ENCODE results near the gene IRF9. TPM values are rescaled to one million over a fixed set of nuclear protein-coding genes. Genes with fewer than 3 reads are reported as not detected.

Gene IRF9
- total RNA-seq, 2 experiments from 2014 or later = 133 to 136 TPM

DNA sequence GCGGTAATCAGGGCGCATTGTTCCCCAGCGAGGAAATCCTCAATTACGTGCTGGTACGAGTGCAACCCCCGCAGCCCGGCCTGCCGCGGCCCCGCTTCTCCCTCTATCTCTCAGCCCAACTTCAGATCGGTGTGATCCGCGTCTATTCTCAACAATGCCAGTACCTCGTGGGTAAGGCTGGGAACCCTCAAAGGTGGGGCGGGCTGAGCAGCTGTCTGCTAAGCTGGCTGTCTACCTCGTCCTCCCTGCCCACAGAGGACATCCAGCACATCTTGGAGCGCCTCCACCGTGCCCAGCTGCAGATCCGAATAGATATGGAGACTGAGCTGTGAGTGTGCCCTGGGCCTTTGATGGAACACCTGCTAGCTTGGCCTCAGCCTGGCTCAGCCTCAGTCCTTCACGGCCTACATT lies 11.8 kb downstream of the IRF9 start:
- DNase-seq = no peak
- H3K27ac Mint-ChIP-seq = peak overlapping the region; percentile 25
- peak overlapping the region; percentile 78 for H3K4me3 Mint-ChIP-seq

DNA sequence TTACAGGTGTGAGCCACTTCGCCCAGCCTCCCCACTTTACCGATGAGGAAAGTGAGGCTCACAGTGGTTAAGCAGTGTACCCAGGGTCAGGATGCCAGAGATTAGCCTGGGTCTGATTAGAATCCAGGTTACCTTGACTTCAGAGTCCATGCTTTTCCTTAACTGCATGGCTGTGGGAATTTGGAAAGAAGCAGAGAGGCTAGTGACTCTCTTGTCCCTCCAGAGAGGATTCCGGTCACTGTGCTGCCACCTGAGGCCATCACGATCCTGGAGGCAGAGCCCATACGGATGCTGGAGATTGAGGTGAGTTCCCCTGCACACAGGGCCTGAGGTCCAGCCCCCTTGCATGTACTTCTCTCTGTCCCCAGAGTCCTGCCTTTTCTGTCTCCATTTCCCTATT lies 15.5 kb downstream of the IRF9 start:
- H3K9me3 Mint-ChIP-seq = no peaks in the 10 kb centered on the region
- no peak overlapping the region for H3K4me3 Mint-ChIP-seq
- H3K27ac Mint-ChIP-seq = no peak overlapping the region
- H3K27me3 Mint-ChIP-seq = no peaks in the 10 kb centered on the region
- peaks cover 11% of the 10 kb centered on the region for H3K4me1 Mint-ChIP-seq
- peaks cover 10% of the 10 kb centered on the region for H3K36me3 Mint-ChIP-seq
- DNase-seq = no peak

More for the DNA sequence above, 11.8 kb downstream of the IRF9 start:
- Mint-ChIP-seq H3K36me3 (peaks cover 23% of the 10 kb centered on the region), H3K4me1 (peaks cover 18% of the 10 kb centered on the region), H3K27me3 (no peaks in the 10 kb centered on the region), H3K9me3 (no peaks in the 10 kb centered on the region)

DNA sequence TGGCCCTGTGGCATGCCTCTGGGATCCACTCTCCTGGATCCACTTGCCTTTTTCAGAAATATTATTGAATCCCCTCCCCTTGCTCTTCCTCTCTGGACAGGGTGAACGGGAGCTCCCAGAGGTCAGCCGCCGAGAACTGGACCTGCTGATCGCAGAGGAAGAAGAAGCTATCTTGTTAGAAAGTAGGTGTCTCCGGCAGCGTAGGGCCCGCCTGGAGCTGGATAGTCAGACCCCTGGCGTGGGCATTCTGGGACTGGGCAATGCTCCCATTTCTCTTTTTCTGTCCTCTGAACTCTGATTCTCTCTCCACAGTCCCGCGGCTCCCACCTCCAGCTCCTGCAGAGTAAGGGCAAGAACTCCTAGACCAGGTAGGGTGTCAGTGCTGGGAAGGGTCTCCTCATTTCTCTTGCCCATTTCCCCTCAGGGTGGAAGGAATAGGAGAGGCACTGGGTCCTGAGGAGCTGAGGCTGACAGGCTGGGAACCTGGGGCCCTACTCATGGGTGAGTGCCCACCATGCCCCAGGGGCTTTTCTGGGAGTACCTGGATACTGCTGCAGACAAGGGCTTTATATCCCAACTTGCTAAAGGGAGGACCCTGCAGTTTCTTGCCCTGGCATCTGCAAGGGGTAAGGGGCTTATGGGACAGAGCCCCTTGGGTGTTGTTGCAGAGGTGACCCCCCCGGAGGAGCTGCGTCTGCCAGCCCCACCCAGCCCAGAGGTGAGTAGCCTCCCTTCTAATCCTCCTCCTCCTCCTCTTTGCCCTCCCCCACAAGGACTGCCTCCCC lies 16.2 kb downstream of the IRF9 start:
- H3K4me3 Mint-ChIP-seq = no peak overlapping the region
- no peak for DNase-seq
- peaks cover 8% of the 10 kb centered on the region for H3K4me1 Mint-ChIP-seq
- H3K27ac Mint-ChIP-seq = peak overlapping the region; percentile 6
- no peaks in the 10 kb centered on the region for H3K27me3 Mint-ChIP-seq
- H3K36me3 Mint-ChIP-seq = peaks cover 8% of the 10 kb centered on the region
- H3K9me3 Mint-ChIP-seq = no peaks in the 10 kb centered on the region

DNA sequence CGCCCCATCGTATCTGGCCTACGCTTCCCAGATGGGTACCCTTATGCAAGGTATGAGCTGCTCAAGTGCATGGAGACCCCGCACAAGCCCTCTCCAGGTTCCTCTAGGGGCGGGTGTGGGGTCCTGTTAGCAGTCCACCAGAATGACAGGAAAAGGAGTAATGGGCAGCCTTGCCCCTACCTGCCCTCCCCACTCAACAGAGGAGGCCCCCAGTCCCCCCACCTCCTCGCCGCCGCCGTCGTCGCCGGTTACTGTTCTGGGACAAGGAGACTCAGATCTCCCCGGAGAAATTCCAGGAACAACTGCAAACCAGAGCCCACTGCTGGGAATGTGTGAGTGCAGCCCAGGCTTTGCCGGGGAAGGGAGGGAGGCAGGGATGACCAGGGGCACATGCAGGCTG lies 16.8 kb downstream of the IRF9 start:
- H3K27me3 Mint-ChIP-seq = no peaks in the 10 kb centered on the region

DNA sequence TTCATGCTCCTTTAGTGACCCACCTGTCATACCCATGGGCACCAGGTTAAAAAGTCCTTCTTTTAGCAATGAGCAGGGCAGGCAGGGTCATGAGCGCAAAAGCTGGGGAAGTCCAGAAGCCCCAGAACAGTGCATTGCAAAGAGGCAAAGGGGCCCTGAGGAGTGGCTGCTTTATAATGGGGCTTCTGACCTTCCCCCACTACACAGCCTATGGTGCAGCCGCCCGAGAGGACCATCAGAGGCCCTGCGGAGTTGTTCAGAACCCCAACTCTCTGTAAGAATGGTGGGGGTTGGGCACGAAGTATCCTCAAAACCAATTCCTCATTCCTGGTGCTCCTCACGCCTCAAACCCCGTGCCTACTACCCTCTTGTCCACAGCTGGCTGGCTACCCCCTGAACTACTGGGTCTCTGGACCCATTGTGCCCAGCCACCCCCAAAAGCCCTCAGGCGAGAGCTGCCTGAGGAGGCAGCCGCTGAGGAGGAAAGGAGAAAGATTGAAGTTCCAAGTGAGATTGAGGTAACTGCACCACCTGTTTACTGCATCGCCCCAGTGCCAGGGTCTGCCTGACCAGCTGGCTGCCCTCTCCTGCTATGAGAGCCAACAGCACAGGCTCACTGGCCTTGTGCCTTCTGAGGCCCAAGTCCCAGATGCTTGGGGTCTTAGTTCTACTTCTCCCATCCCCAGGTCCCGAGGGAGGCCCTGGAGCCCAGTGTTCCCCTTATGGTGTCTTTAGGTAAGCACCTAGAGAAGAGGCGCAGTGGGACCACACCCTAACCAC lies 17.5 kb downstream of the IRF9 start:
- Mint-ChIP-seq H3K36me3 (peaks cover 4% of the 10 kb centered on the region), H3K4me1 (peaks cover 10% of the 10 kb centered on the region), H3K4me3 (no peak overlapping the region), H3K27ac (no peak overlapping the region), H3K27me3 (no peaks in the 10 kb centered on the region), H3K9me3 (no peaks in the 10 kb centered on the region)
- DNase-seq = no peak

More for the DNA sequence above, 16.8 kb downstream of the IRF9 start:
- DNase-seq = no peak
- no peaks in the 10 kb centered on the region for H3K9me3 Mint-ChIP-seq
- H3K4me3 Mint-ChIP-seq = no peak overlapping the region
- peaks cover 10% of the 10 kb centered on the region for H3K4me1 Mint-ChIP-seq
- H3K36me3 Mint-ChIP-seq = peaks cover 8% of the 10 kb centered on the region
- H3K27ac Mint-ChIP-seq = no peak overlapping the region

DNA sequence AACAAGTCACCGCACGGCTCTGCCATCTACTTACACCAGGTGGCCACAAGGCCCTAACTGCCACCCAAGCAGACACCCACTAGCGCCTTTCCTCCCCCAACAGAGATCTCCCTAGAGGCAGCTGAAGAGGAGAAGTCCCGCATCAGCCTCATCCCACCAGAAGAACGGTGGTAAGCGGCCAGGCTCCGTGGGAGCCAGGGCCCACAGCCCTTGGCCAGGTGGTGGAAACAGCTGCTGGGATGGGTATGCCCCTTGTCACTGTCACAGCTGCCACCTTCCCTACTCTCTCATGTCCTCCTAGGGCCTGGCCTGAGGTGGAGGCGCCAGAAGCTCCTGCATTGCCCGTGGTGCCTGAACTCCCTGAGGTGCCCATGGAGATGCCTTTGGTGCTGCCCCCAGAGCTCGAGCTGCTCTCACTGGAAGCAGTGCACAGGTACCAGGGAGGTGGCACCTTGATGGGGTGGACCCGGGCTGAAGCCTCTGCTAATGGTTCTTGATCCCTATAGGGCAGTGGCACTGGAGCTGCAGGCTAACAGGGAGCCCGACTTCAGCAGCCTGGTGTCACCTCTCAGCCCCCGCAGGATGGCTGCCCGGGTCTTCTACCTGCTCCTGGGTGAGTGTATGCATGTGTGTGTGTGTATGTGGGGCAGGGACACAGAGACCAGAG lies 18.4 kb downstream of the IRF9 start:
- H3K27me3 Mint-ChIP-seq = no peaks in the 10 kb centered on the region
- DNase-seq = no peak
- no peak overlapping the region for H3K4me3 Mint-ChIP-seq
- H3K36me3 Mint-ChIP-seq = peaks cover 4% of the 10 kb centered on the region
- H3K27ac Mint-ChIP-seq = peak overlapping the region; percentile 35
- no peaks in the 10 kb centered on the region for H3K9me3 Mint-ChIP-seq
- peaks cover 10% of the 10 kb centered on the region for H3K4me1 Mint-ChIP-seq

DNA sequence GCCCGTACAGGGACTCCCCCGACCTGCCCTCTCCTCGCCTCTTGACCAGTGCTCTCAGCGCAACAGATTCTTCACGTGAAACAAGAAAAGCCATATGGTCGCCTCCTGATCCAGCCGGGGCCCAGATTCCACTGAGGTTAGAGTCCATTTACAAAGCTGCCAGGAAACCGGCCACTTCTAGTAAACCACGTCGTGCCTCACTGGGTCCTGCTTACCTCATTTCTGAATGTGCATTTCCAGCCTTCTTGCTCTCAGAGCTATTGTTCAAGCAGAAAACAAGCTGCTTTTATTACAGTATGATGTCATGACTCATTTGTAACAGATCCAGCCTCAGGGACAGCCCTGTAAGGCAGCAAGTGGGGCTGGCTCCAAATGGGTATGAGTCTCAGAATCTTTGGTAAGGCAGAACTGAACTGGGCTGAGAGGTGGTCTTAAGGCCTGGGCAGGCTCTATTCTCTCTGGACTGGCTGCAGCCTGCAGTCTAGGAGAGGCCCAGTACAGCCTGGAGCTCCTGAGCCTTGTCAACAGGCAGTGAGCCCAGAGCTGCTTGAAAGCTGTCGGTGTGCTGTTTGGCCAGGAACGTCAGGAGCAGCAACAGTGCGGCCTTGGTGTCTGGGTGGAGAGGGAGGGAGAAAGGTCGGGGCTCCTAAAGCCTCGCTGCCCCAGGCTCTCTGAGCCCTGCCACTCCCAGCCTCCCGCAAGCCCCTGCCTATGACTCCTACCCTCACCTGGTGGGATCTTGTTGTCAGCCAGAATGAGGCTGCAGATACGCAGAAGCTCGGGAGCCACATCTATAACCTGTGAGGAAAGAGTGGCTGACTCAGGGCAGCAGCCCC lies 19.1 kb downstream of the IRF9 start:
- Mint-ChIP-seq H3K27ac (peak overlapping the region; percentile 35), H3K4me1 (peaks cover 3% of the 10 kb centered on the region), H3K4me3 (no peak overlapping the region), H3K27me3 (no peaks in the 10 kb centered on the region), H3K9me3 (no peaks in the 10 kb centered on the region), H3K36me3 (peaks cover 5% of the 10 kb centered on the region)
- no peak for DNase-seq

DNA sequence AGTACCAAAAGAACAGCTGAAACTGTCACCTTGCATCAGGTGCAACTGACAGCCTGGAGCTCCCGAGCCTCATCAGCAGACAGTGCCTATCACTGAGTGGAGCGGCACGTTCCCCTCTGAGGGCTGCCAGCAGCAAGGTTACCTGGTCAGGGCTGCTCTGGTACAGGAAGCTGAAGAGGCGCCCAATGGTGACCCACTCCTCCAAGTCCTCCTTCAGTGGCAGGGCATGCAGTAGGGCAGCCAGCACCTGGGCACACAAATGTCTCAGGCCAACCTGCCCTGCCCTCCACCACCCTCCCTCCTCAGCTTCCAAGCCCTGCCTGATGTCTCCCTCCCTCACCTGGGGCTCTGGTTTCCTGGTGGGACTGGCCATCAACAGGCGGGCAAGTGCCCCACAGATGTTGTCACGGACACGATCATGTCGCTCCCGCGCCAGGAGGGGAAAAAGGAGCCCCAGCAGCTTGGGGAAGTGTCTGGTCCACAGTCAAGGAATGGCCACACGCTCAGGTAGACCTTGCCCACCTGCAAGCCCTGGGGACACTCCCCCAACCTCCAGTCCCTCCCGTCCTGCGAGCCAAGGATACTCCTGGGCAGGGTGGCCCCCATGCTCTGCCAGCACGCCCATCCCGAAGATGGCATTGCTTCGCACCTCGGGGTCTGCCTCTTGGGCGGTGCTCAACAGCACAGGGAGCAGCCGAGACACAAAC lies 20.5 kb downstream of the IRF9 start:
- Mint-ChIP-seq H3K27me3 (no peaks in the 10 kb centered on the region), H3K4me3 (no peak overlapping the region), H3K27ac (peak overlapping the region; percentile 2), H3K4me1 (peaks cover 4% of the 10 kb centered on the region), H3K9me3 (no peaks in the 10 kb centered on the region), H3K36me3 (peaks cover 11% of the 10 kb centered on the region)
- DNase-seq = no peak

DNA sequence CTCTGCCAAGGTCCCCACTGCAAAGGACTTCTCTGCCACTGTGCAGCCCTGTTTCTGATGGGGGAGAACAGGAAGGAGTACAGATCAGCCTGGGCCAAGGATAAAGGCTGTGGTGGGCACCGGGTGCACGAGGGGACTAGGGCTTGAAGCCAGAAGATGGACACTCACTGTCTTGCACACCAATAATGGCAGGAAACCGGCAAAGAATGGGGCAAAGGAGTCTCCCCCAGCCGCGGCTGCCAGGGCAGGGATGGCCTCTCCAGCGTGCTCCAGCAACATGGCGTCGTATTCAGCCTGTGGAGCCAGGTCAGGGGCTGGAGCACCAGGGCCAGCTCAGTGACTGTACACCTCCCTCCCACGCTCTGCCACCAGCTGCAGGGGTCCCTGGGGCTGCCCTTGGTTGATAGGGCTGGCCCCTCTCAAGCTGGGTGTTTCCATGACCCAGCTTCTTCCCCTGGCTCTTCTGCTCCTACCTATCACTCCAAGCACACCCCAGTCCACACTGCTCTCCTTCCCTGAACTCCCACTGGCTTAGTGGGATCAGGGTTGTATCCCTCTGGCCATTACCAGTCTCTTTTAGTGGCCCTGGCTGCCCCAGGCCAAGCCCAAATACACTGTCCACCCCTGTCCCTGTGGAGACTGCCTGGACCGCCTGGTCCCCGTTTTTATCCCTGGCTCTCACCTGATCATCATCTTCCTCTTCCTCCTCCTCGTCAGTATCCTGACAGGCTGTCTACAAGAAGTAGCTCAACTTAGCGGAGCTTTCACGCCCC lies 21.2 kb downstream of the IRF9 start:
- H3K9me3 Mint-ChIP-seq = no peaks in the 10 kb centered on the region

DNA sequence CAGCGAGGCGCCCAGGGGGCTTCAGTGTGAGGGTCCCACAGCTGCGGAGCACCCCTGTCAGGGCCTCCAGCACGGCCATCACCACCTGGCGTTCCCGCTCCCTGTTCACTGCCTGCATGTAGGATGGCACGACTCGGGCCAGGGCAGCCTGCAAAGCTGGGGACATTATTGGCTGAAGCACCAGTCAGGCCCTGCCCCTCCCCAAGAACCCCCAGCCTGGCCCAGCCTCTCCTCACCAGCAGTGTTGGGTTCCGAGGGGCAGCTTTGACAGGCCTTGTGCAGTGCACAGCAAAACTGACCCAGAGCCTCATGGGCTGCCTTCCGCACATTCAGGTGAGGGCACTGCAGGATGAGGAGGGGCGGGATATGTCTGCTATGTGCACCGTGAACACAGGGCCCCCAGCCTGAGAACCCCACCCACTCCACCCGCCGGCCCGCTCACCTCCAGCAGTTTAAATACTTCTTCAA lies 22.0 kb downstream of the IRF9 start:
- Mint-ChIP-seq H3K9me3 (no peaks in the 10 kb centered on the region), H3K27me3 (no peaks in the 10 kb centered on the region), H3K4me1 (peaks cover 14% of the 10 kb centered on the region), H3K27ac (no peak overlapping the region), H3K4me3 (no peak overlapping the region), H3K36me3 (peaks cover 21% of the 10 kb centered on the region)
- no peak for DNase-seq

More for the DNA sequence above, 21.2 kb downstream of the IRF9 start:
- no peak for DNase-seq
- Mint-ChIP-seq H3K4me3 (no peak overlapping the region), H3K27me3 (no peaks in the 10 kb centered on the region), H3K4me1 (peaks cover 9% of the 10 kb centered on the region), H3K27ac (peak overlapping the region; percentile 63), H3K36me3 (peaks cover 16% of the 10 kb centered on the region)

DNA sequence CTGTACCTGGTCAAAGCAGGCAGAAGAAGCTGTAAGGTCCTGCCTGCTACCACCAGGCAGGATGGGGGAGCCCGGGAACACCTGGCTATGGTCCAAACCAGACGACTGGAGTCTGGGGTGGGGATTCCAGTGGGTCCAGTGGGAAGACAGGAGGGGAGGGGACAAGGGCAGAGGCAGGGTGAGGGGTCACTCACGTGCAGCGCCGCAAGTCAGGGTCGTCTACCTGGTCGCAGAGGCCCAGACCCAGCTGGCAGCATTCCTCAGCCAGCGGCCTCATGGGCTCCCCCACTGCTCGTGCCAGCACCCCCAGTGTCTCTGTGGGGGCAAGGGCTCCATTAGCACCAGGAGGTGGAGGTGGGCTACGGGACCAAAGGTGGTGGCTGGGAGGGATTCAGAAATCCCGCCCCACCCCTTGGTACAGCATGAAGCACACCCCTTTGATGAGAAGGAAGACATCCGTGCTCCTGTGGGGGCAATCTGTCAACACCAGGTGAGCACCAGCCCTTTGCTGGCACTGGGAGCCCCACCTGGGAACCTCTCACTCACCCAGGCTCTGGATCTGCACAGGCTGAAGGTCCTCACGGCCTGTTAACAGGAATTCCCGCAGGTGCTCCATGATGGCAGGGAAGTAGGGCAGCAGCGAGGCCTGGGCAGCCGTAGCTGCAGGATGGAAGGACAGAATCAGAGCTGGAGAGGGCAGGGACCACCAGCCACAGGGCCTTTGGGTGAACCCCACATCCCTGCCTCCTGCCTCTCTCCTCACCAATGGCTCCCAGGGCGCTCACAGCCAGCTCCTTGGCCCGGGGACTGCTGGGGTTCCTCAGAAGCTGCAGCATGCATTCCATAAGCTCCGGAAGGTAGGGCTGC lies 23.3 kb downstream of the IRF9 start:
- peaks cover 22% of the 10 kb centered on the region for H3K36me3 Mint-ChIP-seq
- no peak overlapping the region for H3K27ac Mint-ChIP-seq

DNA sequence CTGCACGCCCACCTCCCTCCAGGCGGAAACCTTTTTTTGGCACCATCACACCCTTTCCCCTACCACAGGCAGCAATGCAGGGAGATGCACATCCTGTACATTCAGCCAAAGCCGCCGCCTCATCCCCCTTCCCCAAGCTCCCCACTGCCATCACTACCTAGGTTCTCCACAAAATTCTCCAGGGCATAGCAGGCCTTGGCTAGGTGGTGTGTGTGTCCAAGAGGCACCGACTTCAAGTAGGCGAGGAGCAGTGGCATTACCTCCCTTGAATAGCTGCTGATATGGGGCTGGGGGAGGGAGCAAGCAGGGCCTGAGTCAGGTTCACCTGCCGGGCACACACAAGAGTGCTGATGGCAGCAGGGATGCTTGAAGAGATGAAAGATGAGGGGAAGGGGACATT lies 24.0 kb downstream of the IRF9 start:
- H3K36me3 Mint-ChIP-seq = peaks cover 20% of the 10 kb centered on the region
- H3K4me3 Mint-ChIP-seq = no peak overlapping the region
- no peaks in the 10 kb centered on the region for H3K9me3 Mint-ChIP-seq
- no peak overlapping the region for H3K27ac Mint-ChIP-seq
- H3K4me1 Mint-ChIP-seq = peaks cover 22% of the 10 kb centered on the region
- H3K27me3 Mint-ChIP-seq = no peaks in the 10 kb centered on the region
- DNase-seq = no peak

More for the DNA sequence above, 23.3 kb downstream of the IRF9 start:
- no peak overlapping the region for H3K4me3 Mint-ChIP-seq
- H3K27me3 Mint-ChIP-seq = no peaks in the 10 kb centered on the region
- no peaks in the 10 kb centered on the region for H3K9me3 Mint-ChIP-seq
- H3K4me1 Mint-ChIP-seq = peaks cover 18% of the 10 kb centered on the region
- DNase-seq = no peak

DNA sequence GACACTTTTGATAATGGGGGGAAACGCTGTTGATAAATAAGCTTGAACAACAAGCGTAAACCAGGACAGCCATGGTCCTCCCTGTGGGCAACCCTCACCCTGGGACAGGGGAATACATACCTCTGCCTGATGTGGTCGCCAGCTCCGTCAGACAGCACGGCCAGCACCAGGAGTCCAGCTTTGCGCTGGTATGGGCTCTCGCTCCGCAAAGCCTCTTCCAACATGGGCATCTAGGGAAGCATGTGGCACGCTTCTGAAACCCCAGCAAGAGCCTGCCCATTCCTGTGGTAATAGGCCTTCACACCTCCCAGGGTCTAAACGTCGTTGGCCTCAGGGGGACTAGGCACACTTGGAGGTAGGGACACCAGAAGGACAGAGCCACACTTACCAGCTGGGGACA lies 24.7 kb downstream of the IRF9 start:
- Mint-ChIP-seq H3K27ac (peak overlapping the region; percentile 50), H3K4me1 (peaks cover 25% of the 10 kb centered on the region), H3K36me3 (peaks cover 20% of the 10 kb centered on the region), H3K4me3 (no peak overlapping the region), H3K9me3 (no peaks in the 10 kb centered on the region), H3K27me3 (no peaks in the 10 kb centered on the region)
- no peak for DNase-seq

Measured in activated naive CD8-positive, alpha-beta T cell treated with anti-CD3 and anti-CD28 coated beads for 36 hours (primary cell).